Ovary (tissue), 10 donors: ENCODE data around the gene EML2. TPM values are rescaled to one million over a fixed set of nuclear protein-coding genes. Genes with fewer than 3 reads are reported as not detected.
"Not testable (repeated sequence)": the region's sequence is repeated elsewhere in the genome, so short reads cannot be mapped to it uniquely, and the experiment has no call there.

Experiments used
- DNase-seq, 5 donors: peaks; one replicate each; pipeline ENCODE4 v3.0.0-alpha.2; 2019 to 2020
- H3K27ac ChIP-seq, 2 donors: fragments of 200-600 bp; one replicate each; pipeline versions ENCODE4 v1.5.1 to v1.8.0; 2019 to 2022
- H3K27me3 ChIP-seq: fragments of 200-600 bp; one replicate; pipeline ENCODE4 v1.8.0; 2022
- H3K36me3 ChIP-seq: fragments of 200-600 bp; sonication (generic); one replicate; pipeline ENCODE4 v1.5.1; 2019
- H3K4me1 ChIP-seq: one replicate; pipeline ENCODE4 v1.8.1; 2013; ENCODE audit warnings: mild to moderate bottlenecking, moderate library complexity; ENCODE audit not compliant: insufficient read depth
- H3K4me3 ChIP-seq: fragments of 200-600 bp; sonication (generic); one replicate; pipeline ENCODE4 v1.5.1; 2017
- H3K9me3 ChIP-seq, 2 donors: fragments of 200-600 bp in 1 of 2; sonication (generic) in 1 of 2; one replicate each; pipeline versions ENCODE4 v1.5.1 to v1.8.1; 2013 to 2019; ENCODE audit warnings: mild to moderate bottlenecking in 1 of 2, moderate library complexity in 1 of 2
- CTCF ChIP-seq, 3 donors: fragments of 450-650 bp in 2 of 3; fragments of 200-600 bp in 1 of 3; IDR thresholded peaks; one replicate each; pipeline versions ENCODE4 v1.5.1 to v1.8.0; 2016 to 2022; ENCODE audit warnings: antibody characterized with exemption in 3 of 3, mild to moderate bottlenecking in 1 of 3
- EP300 ChIP-seq: sonication (generic); formaldehyde crosslinking; IDR thresholded peaks from one replicate; pipeline ENCODE4 v1.6.1; 2017; ENCODE audit warnings: antibody characterized with exemption
- POLR2A ChIP-seq: fragments of 450-650 bp; IDR thresholded peaks from one replicate; pipeline ENCODE4 v1.6.1; 2017; ENCODE audit warnings: antibody characterized with exemption, mild to moderate bottlenecking, moderate library complexity
- WGBS, 3 donors: extraction: QIAGEN DNeasy Blood & Tissue Kit in 1 of 3; methylation state at CpG; one replicate each; pipeline versions ENCODE4 v1.1.5 to v1.1.7; 2013 to 2017; 5-methylcytosine and 5-hydroxymethylcytosine counted together
- intact Hi-C, 4 donors: fragments of 100-400 bp; cut with DNase I; formaldehyde crosslinking; loops; one replicate each; pipeline versions ENCODE4 v1.11.0 to v1.15.1; 2022 to 2023
- long read RNA-seq, 3 donors: library from polyadenylated mRNA in 2 of 3; unstranded in 2 of 3; transcript quantifications; one replicate each; pipeline ENCODE4 v2.0.0 and lab custom pipeline, GENCODE V29; 2021 to 2026
- polyA plus RNA-seq, 2 donors: library from polyadenylated mRNA; stranded (reverse); fragments of 200-250 nt in 1 of 2; fragments of 350-450 nt in 1 of 2; fragmentation: Illumina TruSeq in 1 of 2; extraction: RNeasy Lipid Tissue Mini Kit (QIAGEN cat#74804) in 1 of 2; gene quantifications; one replicate each; pipeline ENCODE4 v1.2.3, GENCODE V29; 2013 to 2014
- total RNA-seq, 7 donors: library from RNA; depleted of rRNA in 2 of 7; stranded (reverse); fragments of >200 nt in 2 of 7; fragmentation: NEBNext Ultra II Directional in 3 of 7; extraction: Animal tissue kit (Norgen Biotek cat#: 25700) in 3 of 7; gene quantifications; one replicate each; pipeline versions ENCODE4 v1.1.0 to v1.2.4, GENCODE V29; 2016 to 2023
- donor health status: DM: no; HTN: no; CAD: no; lungs with moderate emphysema.
- donor health status: DM: no; HTN: no; CAD: no.
- donor health status: Bipolar disorder and iron deficiency.
- donor health status: DM: yes; HTN: yes; CAD: no.
- donor health status: DM: no; HTN: no; CAD: no.
- donor health status: DM: yes; HTN: yes; CAD: no.

The EML2 gene
- total RNA-seq, result 10 to 100 TPM in 6 of 7 donors, 1 to 10 TPM in 1; 9.9 to 25.0 (median 14.4) TPM
- polyA plus RNA-seq, result 10 to 100 TPM; 13.1 to 16.3 TPM
- long read RNA-seq, donor 1, transcript EML2-201 (19 exons, 2,264 nt), result major isoform, 6 of 12 reads
- long read RNA-seq, donor 1, partial matches to known transcripts, result 2 of 12 reads
- long read RNA-seq, donor 1, other reads (novel, unspliced or antisense), result 3 of 12 reads
- long read RNA-seq, donor 2, partial matches to known transcripts, result 0 of 10 reads
- long read RNA-seq, donor 2, other reads (novel, unspliced or antisense), result 0 of 10 reads
- long read RNA-seq, donor 3, partial matches to known transcripts, result 4 of 13 reads
- long read RNA-seq, donor 3, other reads (novel, unspliced or antisense), result 4 of 13 reads

GRCh38 chr19:45638930-45639729 lies at the start of gene EML2:
Gene EML2, minus strand, starts transcription at chr19:45639397. Its CDS starts 21 bp downstream, at chr19:45639376.
- peak in 3 of 5 donors; percentile 21 to 60 (median 50) for DNase-seq
- 3% methylated on average over 52 of the region's 52 CpGs for whole genome bisulfite sequencing, 3 donors
- TF ChIP-seq POLR2A (no peak), CTCF (IDR thresholded peaks at IDR 0.05) (no peak), EP300 (no peak)
- Histone ChIP-seq H3K27ac (no peak within 1 kb of the TSS), H3K36me3 (no peaks in the 10 kb centered on the region), H3K27me3 (no peaks in the 10 kb centered on the region), H3K4me1 (peaks cover 2% of the 10 kb centered on the region), H3K4me3 (peak within 1 kb of the TSS; percentile 33), H3K9me3 (no peaks in the 10 kb centered on the region)
- intact Hi-C loops, result no loop called here

GRCh38 chr19:45687599-45687998 lies 48.4 kb upstream of the EML2 start:
- Histone ChIP-seq H3K27ac (no peak overlapping the region), H3K9me3 (no peaks in the 10 kb centered on the region), H3K27me3 (no peaks in the 10 kb centered on the region), H3K4me1 (no peaks in the 10 kb centered on the region), H3K4me3 (no peak overlapping the region), H3K36me3 (no peaks in the 10 kb centered on the region)
- DNase-seq, result no peak
- intact Hi-C loops, result loop anchor here in 1 of 4 donors (10.0 kb wide), 1 partner anchor 263 kb away; the partner anchor contains the start of gene ERCC1
- 85 to 90% (median 88%) methylated on average over 9 of the region's 9 CpGs for WGBS, 3 donors
- no peak for TF ChIP-seq CTCF (IDR thresholded peaks at IDR 0.05)
- TF ChIP-seq EP300, result no peak
- TF ChIP-seq POLR2A, result no peak

GRCh38 chr19:45685045-45685444 lies 45.8 kb upstream of the EML2 start:
- H3K4me3 ChIP-seq, H3K27ac ChIP-seq, H3K4me1 ChIP-seq, H3K27me3 ChIP-seq, DNase-seq, H3K9me3 ChIP-seq, H3K36me3 ChIP-seq: not testable (repeated sequence)
- intact Hi-C loops, result loop anchor here in 1 of 4 donors (10.0 kb wide), 1 partner anchor 260 kb away; the partner anchor contains the start of gene ERCC1
- 84 to 86% (median 85%) methylated on average over 11 of the region's 11 CpGs for WGBS, 3 donors

GRCh38 chr19:45682908-45683307 lies 43.7 kb upstream of the EML2 start:
- Histone ChIP-seq H3K4me1 (no peaks in the 10 kb centered on the region), H3K27ac (no peak overlapping the region), H3K36me3 (no peaks in the 10 kb centered on the region), H3K9me3 (no peaks in the 10 kb centered on the region), H3K4me3 (no peak overlapping the region), H3K27me3 (peaks cover 2% of the 10 kb centered on the region)
- no peak for DNase-seq
- 53 to 66% (median 64%) methylated on average over 5 of the region's 5 CpGs for WGBS, 3 donors
- TF ChIP-seq POLR2A (no peak), CTCF (IDR thresholded peaks at IDR 0.05) (no peak), EP300 (no peak)
- intact Hi-C loops, result loop anchor here in 1 of 4 donors (5.0 to 10.0 kb wide), 2 partner anchors 161 to 258 kb away; partner anchors contain the start of gene ERCC1
